ENCODE data around the gene TECPR2. TPM values are rescaled to one million over a fixed set of nuclear protein-coding genes. Genes with fewer than 3 reads are reported as not detected.

The TECPR2 gene
- total and polyA plus RNA-seq, 2 donors, result 7.6 to 8.3 TPM

- Histone ChIP-seq H3K36me3 (ENCODE audit: control insufficient read depth in 2 of 2, insufficient read depth in 2 of 2, low read length in 1 of 2) (peaks cover 3 to 9% of the 10 kb centered on the region in 2 donors), H3K9me3 (ENCODE audit: control insufficient read depth in 2 of 2, insufficient read depth in 1 of 2, low read length in 1 of 2) (no peaks in the 10 kb centered on the region), H3K4me1 (ENCODE audit: control insufficient read depth in 2 of 2, insufficient read depth in 2 of 2, low read length in 2 of 2) (no peaks in the 10 kb centered on the region), H3K4me3 (ENCODE audit: low read length in 2 of 2) (no peak overlapping the region), H3K27ac (ENCODE audit: low read depth in 1 of 2, low read length in 1 of 2) (no peak overlapping the region), H3K27me3 (ENCODE audit: control insufficient read depth in 2 of 2, insufficient read depth in 1 of 2, low read length in 1 of 2) (no peaks in the 10 kb centered on the region)
- 94% methylated on average over 4 of the region's 4 CpGs for WGBS
- no peak for DNase-seq (ENCODE audit: low read depth in 6 of 9, low spot score in 9 of 9)
Observed at GRCh38 chr14:102424520-102424919, 61.8 kb downstream of the TECPR2 start.

- H3K9me3 ChIP-seq (ENCODE audit: control insufficient read depth in 2 of 2, insufficient read depth in 1 of 2, low read length in 1 of 2), result no peaks in the 10 kb centered on the region
- peaks cover 3 to 9% of the 10 kb centered on the region in 2 donors for H3K36me3 ChIP-seq (ENCODE audit: control insufficient read depth in 2 of 2, insufficient read depth in 2 of 2, low read length in 1 of 2)
- no peak overlapping the region for H3K27ac ChIP-seq (ENCODE audit: low read depth in 1 of 2, low read length in 1 of 2)
- H3K4me3 ChIP-seq (ENCODE audit: low read length in 2 of 2), result no peak overlapping the region
- H3K4me1 ChIP-seq (ENCODE audit: control insufficient read depth in 2 of 2, insufficient read depth in 2 of 2, low read length in 2 of 2), result no peaks in the 10 kb centered on the region
- H3K27me3 ChIP-seq (ENCODE audit: control insufficient read depth in 2 of 2, insufficient read depth in 1 of 2, low read length in 1 of 2), result no peaks in the 10 kb centered on the region
- DNase-seq (ENCODE audit: low read depth in 6 of 9, low spot score in 9 of 9), result no peak
- WGBS, result 97% methylated on average over 10 of the region's 10 CpGs
Observed at GRCh38 chr14:102424923-102425322, 62.2 kb downstream of the TECPR2 start.

- no peak overlapping the region for H3K27ac ChIP-seq (ENCODE audit: low read depth in 1 of 2, low read length in 1 of 2)
- WGBS, result 98% methylated on average over 6 of the region's 6 CpGs
- peaks cover 3 to 11% of the 10 kb centered on the region in 2 donors for H3K36me3 ChIP-seq (ENCODE audit: control insufficient read depth in 2 of 2, insufficient read depth in 2 of 2, low read length in 1 of 2)
Observed at GRCh38 chr14:102426796-102427195, 64.1 kb downstream of the TECPR2 start.

GRCh38 chr14:102427642-102428041 lies 64.9 kb downstream of the TECPR2 start:
- Histone ChIP-seq H3K27ac (ENCODE audit: low read depth in 1 of 2, low read length in 1 of 2) (no peak overlapping the region), H3K4me3 (ENCODE audit: low read length in 2 of 2) (no peak overlapping the region), H3K9me3 (ENCODE audit: control insufficient read depth in 2 of 2, insufficient read depth in 1 of 2, low read length in 1 of 2) (no peaks in the 10 kb centered on the region), H3K4me1 (ENCODE audit: control insufficient read depth in 2 of 2, insufficient read depth in 2 of 2, low read length in 2 of 2) (no peaks in the 10 kb centered on the region), H3K36me3 (ENCODE audit: control insufficient read depth in 2 of 2, insufficient read depth in 2 of 2, low read length in 1 of 2) (peaks cover 3 to 14% of the 10 kb centered on the region in 2 donors), H3K27me3 (ENCODE audit: control insufficient read depth in 2 of 2, insufficient read depth in 1 of 2, low read length in 1 of 2) (no peaks in the 10 kb centered on the region)
- WGBS, result 99% methylated on average over 12 of the region's 12 CpGs
- DNase-seq (ENCODE audit: low read depth in 6 of 9, low spot score in 9 of 9), result no peak

More at GRCh38 chr14:102426796-102427195, 64.1 kb downstream of the TECPR2 start:
- Histone ChIP-seq H3K4me1 (ENCODE audit: control insufficient read depth in 2 of 2, insufficient read depth in 2 of 2, low read length in 2 of 2) (no peaks in the 10 kb centered on the region), H3K4me3 (ENCODE audit: low read length in 2 of 2) (no peak overlapping the region), H3K27me3 (ENCODE audit: control insufficient read depth in 2 of 2, insufficient read depth in 1 of 2, low read length in 1 of 2) (no peaks in the 10 kb centered on the region), H3K9me3 (ENCODE audit: control insufficient read depth in 2 of 2, insufficient read depth in 1 of 2, low read length in 1 of 2) (no peaks in the 10 kb centered on the region)
- no peak for DNase-seq (ENCODE audit: low read depth in 6 of 9, low spot score in 9 of 9)

GRCh38 chr14:102430212-102430908 lies 67.6 kb downstream of the TECPR2 start:
- WGBS, result 95% methylated on average over 8 of the region's 8 CpGs
- Histone ChIP-seq H3K9me3 (ENCODE audit: control insufficient read depth in 2 of 2, insufficient read depth in 1 of 2, low read length in 1 of 2) (no peaks in the 10 kb centered on the region), H3K4me3 (ENCODE audit: low read length in 2 of 2) (no peak overlapping the region), H3K36me3 (ENCODE audit: control insufficient read depth in 2 of 2, insufficient read depth in 2 of 2, low read length in 1 of 2) (peaks cover 3 to 22% of the 10 kb centered on the region in 2 donors), H3K4me1 (ENCODE audit: control insufficient read depth in 2 of 2, insufficient read depth in 2 of 2, low read length in 2 of 2) (peaks cover 0 to 7% of the 10 kb centered on the region in 2 donors), H3K27me3 (ENCODE audit: control insufficient read depth in 2 of 2, insufficient read depth in 1 of 2, low read length in 1 of 2) (no peaks in the 10 kb centered on the region), H3K27ac (ENCODE audit: low read depth in 1 of 2, low read length in 1 of 2) (no peak overlapping the region)
- DNase-seq (ENCODE audit: low read depth in 6 of 9, low spot score in 9 of 9), result no peak

GRCh38 chr14:102431751-102432150 lies 69.0 kb downstream of the TECPR2 start:
- peaks cover 3 to 27% of the 10 kb centered on the region in 2 donors for H3K36me3 ChIP-seq (ENCODE audit: control insufficient read depth in 2 of 2, insufficient read depth in 2 of 2, low read length in 1 of 2)
- no peak for DNase-seq (ENCODE audit: low read depth in 6 of 9, low spot score in 9 of 9)
- WGBS, result 98% methylated on average over 12 of the region's 12 CpGs

GRCh38 chr14:102434647-102435175 lies 72.0 kb downstream of the TECPR2 start:
- Histone ChIP-seq H3K27ac (ENCODE audit: low read depth in 1 of 2, low read length in 1 of 2) (peak overlapping the region; percentile 70 to 79), H3K9me3 (ENCODE audit: control insufficient read depth in 2 of 2, insufficient read depth in 1 of 2, low read length in 1 of 2) (no peaks in the 10 kb centered on the region), H3K4me1 (ENCODE audit: control insufficient read depth in 2 of 2, insufficient read depth in 2 of 2, low read length in 2 of 2) (peaks cover 0 to 12% of the 10 kb centered on the region in 2 donors), H3K36me3 (ENCODE audit: control insufficient read depth in 2 of 2, insufficient read depth in 2 of 2, low read length in 1 of 2) (peaks cover 0 to 25% of the 10 kb centered on the region in 2 donors), H3K4me3 (ENCODE audit: low read length in 2 of 2) (no peak overlapping the region), H3K27me3 (ENCODE audit: control insufficient read depth in 2 of 2, insufficient read depth in 1 of 2, low read length in 1 of 2) (no peaks in the 10 kb centered on the region)
- no peak for DNase-seq (ENCODE audit: low read depth in 6 of 9, low spot score in 9 of 9)
- WGBS, result 95% methylated on average over 11 of the region's 11 CpGs

More at GRCh38 chr14:102431751-102432150, 69.0 kb downstream of the TECPR2 start:
- Histone ChIP-seq H3K4me3 (ENCODE audit: low read length in 2 of 2) (no peak overlapping the region), H3K4me1 (ENCODE audit: control insufficient read depth in 2 of 2, insufficient read depth in 2 of 2, low read length in 2 of 2) (peaks cover 0 to 9% of the 10 kb centered on the region in 2 donors), H3K9me3 (ENCODE audit: control insufficient read depth in 2 of 2, insufficient read depth in 1 of 2, low read length in 1 of 2) (no peaks in the 10 kb centered on the region), H3K27me3 (ENCODE audit: control insufficient read depth in 2 of 2, insufficient read depth in 1 of 2, low read length in 1 of 2) (no peaks in the 10 kb centered on the region), H3K27ac (ENCODE audit: low read depth in 1 of 2, low read length in 1 of 2) (no peak overlapping the region)

GRCh38 chr14:102437997-102438915 lies 75.5 kb downstream of the TECPR2 start:
- Histone ChIP-seq H3K27me3 (ENCODE audit: control insufficient read depth in 2 of 2, insufficient read depth in 1 of 2, low read length in 1 of 2) (no peaks in the 10 kb centered on the region), H3K36me3 (ENCODE audit: control insufficient read depth in 2 of 2, insufficient read depth in 2 of 2, low read length in 1 of 2) (peaks cover 20 to 44% of the 10 kb centered on the region in 2 donors), H3K27ac (ENCODE audit: low read depth in 1 of 2, low read length in 1 of 2) (no peak overlapping the region), H3K9me3 (ENCODE audit: control insufficient read depth in 2 of 2, insufficient read depth in 1 of 2, low read length in 1 of 2) (no peaks in the 10 kb centered on the region), H3K4me3 (ENCODE audit: low read length in 2 of 2) (no peak overlapping the region), H3K4me1 (ENCODE audit: control insufficient read depth in 2 of 2, insufficient read depth in 2 of 2, low read length in 2 of 2) (peaks cover 0 to 12% of the 10 kb centered on the region in 2 donors)
- WGBS, result 32% methylated on average over 31 of the region's 31 CpGs
- peak; percentile 17 to 79 (median 48) for DNase-seq (ENCODE audit: low read depth in 6 of 9, low spot score in 9 of 9)

GRCh38 chr14:102439556-102439955 lies 76.8 kb downstream of the TECPR2 start:
- peaks cover 0 to 7% of the 10 kb centered on the region in 2 donors for H3K4me1 ChIP-seq (ENCODE audit: control insufficient read depth in 2 of 2, insufficient read depth in 2 of 2, low read length in 2 of 2)
- no peak overlapping the region for H3K4me3 ChIP-seq (ENCODE audit: low read length in 2 of 2)
- no peaks in the 10 kb centered on the region for H3K9me3 ChIP-seq (ENCODE audit: control insufficient read depth in 2 of 2, insufficient read depth in 1 of 2, low read length in 1 of 2)
- H3K36me3 ChIP-seq (ENCODE audit: control insufficient read depth in 2 of 2, insufficient read depth in 2 of 2, low read length in 1 of 2), result peaks cover 28 to 49% of the 10 kb centered on the region in 2 donors
- no peak for DNase-seq (ENCODE audit: low read depth in 6 of 9, low spot score in 9 of 9)
- no peaks in the 10 kb centered on the region for H3K27me3 ChIP-seq (ENCODE audit: control insufficient read depth in 2 of 2, insufficient read depth in 1 of 2, low read length in 1 of 2)
- no peak overlapping the region for H3K27ac ChIP-seq (ENCODE audit: low read depth in 1 of 2, low read length in 1 of 2)
- 99% methylated on average over 8 of the region's 8 CpGs for WGBS
